ENCODE data around the gene GPC1. TPM values are rescaled to one million over a fixed set of nuclear protein-coding genes. Genes with fewer than 3 reads are reported as not detected.

GPC1 gene
- total RNA-seq, 1 donor from 2014 or later, result 49.9 TPM

DNA sequence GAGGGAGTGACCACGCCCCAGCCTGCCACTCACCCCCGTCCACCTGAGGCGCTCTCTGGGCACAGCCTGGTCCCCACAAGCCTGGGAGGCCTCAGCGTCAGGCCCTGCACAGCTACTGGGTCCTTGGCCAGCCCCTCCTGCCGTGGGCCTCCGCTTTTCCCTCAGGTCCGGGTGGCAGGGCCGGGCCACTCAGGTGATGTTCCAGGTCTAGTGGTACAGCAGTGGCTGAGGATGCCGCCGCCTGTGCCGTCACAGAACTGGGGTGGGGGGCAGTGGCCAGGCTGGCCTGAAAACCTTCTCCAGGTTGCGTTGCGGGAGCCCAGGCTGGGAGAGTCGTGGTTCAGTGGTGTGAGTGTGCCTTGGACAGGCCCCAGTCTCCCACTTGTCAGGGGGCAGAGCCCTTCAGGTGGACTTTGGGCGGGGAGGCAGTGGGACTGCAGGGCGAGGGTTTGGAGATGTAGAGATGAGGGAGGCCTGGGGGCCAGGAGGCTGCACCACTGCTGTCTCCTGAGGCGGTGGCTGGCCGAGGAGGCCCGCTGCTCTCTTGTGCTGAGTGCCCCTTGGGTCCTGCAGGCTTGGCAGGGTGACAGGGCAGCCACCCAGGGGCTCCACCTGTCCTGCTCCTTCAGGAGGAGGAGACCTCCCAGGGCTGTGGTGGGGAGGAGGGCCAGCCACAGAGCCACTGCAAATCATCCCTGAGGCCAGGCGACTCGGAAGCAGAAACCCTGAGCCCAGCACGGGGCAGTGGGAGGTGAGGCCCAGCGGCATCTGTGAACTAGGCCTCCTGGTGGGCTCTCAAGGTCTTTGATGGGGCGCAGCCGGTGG lies 7.6 kb downstream of the GPC1 start:
- DNase-seq (ENCODE audit: low read depth), result no peak

DNA sequence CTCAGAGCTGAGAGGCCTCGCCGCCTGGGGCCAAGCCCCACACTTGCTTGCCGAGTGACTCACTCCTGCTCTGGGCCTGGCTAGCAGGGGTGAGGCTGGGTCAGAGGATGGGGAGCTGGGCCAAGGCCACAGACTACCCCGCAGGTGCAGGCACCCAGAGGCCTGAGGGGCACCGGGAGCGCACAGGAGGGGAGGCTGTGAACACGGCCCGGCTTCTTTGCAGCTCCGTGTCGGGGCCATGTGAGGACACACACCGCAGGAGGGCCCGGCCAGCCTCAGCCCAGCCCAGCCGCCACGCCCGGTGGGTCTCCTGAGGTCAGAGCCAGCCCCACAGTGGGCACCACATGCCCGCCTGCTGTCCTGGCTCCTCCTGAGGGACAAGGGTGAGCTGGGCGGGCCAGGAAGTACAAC lies 8.4 kb downstream of the GPC1 start:
- no peak for DNase-seq (ENCODE audit: low read depth)

DNA sequence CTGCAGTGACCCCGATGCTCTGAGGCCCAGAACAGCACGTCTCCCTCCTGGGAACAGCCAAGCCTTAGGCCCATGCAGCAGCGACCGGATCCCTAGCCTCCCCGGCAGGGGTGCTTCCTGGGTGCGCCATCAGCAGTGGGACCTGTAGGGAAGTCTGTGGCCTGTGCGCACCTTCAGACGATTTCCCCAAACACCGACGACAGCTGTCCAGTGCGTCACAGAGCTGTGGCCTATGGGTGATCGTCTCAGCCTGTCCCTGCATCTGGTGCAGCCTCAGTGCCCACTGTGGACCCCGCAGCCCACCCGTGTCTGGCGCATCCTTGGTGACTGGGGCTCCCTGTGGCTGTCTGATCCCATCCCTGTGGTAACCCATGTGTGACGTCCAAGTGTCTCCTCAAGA lies 9.0 kb downstream of the GPC1 start:
- no peak for DNase-seq (ENCODE audit: low read depth)

DNA sequence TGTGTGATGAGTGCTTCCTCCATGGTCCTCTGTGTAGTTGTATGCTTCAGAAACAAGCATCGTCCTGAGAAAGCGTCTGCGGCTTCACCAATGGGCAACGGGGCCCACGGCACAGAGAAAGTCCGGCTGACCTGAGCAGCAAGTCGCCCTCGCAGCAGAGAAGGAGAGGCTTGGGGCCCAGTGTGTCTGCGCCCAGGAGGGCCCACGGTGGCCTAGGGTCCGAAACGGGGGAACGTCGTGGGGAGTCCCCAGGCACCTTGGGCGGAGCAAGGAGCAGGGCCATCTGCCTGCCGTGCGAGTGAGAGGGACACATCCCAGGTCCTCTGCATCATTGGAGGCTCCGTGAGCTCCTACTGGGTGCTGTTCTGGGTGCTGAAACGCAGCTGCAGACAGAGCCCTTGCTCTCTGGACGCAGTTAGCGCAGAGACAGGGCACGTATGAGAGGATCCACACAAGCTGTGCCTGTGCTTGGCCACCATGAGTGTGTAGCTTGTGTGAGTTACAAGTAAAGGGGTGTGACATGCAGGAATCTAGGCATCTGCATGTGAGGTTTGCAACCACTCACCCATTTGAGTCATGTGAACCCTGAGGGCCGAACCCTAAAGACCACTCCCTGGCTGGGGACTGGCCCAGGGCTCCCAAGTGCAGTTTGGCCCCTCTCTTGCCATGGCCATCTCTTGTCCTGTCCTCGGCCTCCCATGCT lies 10.6 kb downstream of the GPC1 start:
- DNase-seq (ENCODE audit: low read depth), result no peak

DNA sequence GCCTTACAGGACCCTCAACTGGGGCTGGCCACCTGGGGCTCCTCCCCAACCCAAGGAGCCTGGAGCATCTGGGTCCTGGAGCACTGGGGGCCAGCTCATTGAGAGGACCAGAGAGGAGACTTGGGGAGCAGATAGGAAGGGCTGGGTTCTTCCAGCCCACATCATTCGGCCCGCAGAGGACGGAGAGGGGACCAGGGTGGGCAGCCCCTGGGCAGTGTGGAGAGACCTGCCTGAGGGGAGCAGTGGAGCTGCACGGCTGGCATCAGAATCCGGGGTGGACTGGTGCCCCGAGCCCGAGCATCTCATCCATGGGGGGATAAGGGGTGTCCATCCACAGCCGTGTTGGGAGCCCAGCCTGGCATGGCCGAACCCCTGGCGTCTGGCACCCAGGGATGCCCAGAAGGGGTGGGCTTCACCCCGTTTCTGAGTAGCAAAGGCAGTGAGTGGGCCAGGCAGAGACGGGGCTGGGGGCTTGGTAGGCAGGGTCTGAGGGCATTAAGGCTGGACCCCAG lies 11.3 kb downstream of the GPC1 start:
- no peak for DNase-seq (ENCODE audit: low read depth)

DNA sequence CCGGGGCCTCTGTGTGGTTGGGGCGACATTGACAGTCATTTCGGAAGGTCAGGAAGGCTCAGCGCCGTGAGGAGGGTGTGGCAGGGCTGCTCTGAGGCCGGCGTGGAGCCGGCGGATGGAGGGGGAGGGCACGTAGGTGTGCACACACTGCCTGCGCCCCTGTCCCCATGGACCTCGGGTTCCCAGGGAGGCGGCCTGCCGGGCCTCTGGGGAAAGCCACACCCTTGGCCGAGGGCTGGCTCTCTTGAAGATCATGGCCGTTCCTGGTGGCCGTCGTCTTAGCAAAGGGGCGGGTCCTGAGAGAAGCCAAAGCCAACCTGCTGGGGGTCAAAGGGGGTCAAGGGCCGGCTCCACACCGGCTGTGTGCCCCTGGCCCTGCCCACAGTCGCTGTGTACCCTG lies 11.9 kb downstream of the GPC1 start:
- no peak for DNase-seq (ENCODE audit: low read depth)

DNA sequence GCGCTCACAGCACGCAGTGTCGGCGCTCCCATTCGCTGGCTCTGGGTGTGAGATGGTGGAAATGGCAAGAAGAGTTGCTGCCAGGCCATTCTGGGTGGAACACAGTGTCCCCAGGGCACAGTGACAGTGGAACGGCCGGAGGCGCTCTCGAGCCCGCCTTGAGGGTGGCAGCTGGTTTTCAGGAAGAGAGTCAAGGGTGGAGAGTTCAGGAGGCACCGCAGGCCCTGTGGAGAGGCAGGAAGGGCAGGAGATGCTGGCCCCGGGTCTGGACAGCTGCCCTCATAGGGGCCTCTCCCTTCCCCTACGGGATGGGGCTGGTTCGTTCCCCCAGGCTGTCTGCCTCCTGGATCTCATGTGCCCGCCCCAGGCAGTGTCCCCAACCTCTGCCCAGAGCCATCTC lies 12.5 kb downstream of the GPC1 start:
- no peak for DNase-seq (ENCODE audit: low read depth)

DNA sequence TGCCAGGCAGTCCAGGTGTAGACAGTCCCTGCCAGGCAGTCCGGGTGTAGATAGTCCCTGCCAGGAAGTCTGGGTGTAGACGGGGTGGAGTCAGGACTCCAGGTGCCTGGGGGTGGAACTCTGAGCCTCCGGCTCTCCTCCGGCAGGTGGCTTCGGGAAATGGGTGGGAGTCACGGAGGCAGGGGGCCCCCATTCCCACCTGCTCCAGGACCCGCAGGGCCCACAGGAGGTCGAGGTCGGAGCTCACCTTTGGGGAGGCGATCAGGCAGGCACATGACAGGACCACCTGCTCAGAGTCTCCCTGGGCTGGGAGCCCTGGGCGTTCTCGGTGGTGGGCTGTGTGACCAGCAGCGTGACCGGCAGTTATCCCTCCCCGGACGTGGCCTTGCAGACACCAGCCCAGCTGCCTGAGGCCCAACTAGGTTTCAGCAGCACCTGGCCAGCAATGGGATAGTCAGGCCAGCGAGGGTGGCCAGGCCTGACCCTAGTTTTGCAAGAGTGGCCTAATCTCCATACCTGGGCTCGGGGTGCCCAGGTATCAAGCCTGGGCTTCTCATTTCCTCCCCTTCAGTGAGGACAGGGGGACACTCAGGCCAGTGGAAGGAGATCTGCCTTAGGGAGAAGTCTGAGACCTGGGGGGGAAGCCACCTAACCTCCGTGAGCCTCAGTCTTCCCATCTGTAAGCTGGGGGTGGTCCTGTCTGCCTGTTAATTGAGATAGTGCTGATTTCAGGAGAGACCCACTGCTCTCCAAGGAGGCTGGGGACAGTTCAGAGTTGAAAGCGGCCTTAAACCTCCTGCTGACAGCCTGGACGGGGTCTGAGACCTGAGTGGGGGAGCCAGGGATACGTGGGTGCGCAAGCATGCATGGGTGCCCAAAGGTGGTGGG lies 13.2 kb downstream of the GPC1 start:
- DNase-seq (ENCODE audit: low read depth), result no peak

DNA sequence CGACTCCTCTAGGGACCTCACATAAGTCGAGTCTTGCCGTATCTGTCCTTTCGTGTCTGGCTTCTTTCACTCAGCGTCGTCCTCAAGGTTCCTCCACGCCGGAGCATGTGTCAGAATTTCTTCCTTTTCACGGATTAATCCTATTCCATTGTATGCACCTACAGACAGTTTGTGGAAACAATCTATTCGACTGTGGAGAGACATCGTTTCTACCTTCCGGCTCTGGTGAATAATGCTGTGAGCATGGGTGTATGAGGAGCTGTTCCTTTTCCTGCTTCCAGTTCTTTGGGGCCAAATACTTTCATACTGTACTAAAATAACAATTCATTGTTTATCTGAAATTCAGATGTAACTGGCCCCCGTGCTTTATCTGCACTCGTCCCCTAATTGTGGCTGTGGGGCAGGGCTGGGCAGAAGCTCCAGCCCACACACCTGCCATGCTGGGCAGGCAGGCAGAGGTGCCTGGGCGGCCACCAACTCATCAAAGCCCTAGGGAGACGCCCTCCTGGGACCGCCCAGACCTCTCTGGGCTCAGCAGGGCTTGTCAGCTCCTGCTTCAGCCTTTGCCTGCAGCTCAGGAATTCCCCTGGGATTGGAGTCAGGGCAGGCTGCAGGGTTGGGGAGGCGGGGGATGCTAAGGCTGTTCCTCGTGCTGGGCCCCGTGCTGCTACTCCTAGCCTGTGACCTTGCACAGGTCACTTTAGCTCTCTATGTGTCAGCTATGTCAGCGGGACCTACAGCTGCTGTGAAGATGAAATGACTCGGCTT lies 14.5 kb downstream of the GPC1 start:
- DNase-seq (ENCODE audit: low read depth), result no peak

DNA sequence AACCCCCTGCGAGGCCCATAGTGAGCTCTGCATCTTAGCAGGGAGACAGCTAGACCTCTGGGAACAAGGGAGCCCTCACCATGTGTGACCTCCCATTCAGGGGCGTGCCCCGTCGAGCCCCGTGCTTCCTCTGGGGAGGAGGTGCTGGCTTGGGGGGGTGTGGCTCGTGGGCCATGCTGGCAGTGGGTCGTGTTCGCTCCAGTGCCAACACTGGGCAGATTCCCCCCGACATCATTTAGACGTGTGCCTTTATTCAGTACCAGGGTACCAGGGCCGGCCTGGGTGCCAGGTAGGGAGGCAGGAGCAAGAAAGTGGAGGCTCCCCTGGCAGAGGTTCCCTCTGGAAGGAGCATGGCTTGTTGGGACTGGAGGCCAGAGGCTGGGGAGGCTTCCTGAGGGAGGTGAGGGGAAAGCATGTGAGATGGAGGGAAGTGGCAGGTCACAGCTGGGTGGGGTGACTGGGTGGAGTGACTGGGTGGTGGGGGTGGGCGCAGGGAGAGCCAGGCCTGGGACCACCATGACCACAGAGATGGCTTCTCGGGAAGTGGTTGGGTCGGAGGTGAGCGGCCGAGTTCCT lies 15.2 kb downstream of the GPC1 start:
- no peak for DNase-seq (ENCODE audit: low read depth)

DNA sequence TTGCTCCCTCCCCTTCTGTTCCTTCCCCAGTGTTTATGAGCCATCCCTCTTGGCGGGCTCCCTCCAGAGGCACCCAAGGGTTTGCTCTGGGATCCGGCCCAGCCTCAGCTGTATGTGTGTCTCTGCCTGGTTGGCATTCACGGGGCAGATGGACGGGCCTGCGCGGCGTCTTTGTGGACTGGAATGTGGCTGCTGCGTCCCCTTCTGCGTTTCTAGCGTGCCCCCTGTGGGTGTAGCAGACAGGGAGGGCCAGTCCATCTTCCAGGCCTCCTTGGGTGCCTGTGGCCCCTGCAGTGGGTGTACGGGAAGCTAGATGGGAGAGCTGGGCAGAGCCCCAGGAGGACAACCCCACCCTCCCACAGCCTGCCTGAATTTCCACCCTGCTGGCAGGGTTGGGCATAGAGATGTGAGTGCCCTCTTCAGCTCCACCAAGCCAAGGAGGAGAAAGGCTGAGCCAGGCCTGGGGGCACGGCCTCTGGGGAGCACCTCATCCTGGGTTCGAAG lies 15.7 kb downstream of the GPC1 start:
- no peak for DNase-seq (ENCODE audit: low read depth)

DNA sequence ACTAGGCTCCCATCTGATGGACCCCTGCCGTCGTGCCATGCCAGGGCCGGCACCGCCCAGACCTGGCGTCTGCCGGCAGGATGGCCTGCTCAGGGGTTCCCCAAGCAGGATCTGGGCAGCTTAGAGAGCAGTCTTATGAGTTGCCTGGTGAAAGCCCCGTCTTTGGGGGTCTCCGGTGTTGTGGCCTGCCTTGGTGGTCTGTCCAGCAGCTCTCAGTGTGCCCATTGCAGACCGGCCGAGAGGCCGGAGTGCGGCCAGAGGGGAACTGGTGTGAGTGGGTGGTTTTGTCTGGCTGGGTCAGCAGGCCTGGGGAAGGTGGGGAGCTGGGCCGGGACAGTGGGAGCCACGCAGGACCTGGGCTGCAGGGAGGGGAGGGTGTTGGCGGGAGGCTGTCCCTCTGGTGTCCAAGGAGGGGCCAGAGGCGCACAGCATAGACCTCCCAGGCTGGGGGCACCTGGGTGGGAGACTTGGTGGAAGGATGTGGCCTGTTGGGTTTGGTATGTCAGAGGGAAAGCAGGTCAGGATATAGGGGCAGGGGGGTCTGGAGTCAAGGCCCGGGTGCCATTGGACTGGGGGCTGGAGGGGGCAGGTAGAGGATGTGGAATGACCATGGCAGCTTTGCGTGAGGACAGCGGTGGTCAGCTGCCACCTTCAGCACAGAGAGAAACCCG lies 16.5 kb downstream of the GPC1 start:
- no peak for DNase-seq (ENCODE audit: low read depth)

DNA sequence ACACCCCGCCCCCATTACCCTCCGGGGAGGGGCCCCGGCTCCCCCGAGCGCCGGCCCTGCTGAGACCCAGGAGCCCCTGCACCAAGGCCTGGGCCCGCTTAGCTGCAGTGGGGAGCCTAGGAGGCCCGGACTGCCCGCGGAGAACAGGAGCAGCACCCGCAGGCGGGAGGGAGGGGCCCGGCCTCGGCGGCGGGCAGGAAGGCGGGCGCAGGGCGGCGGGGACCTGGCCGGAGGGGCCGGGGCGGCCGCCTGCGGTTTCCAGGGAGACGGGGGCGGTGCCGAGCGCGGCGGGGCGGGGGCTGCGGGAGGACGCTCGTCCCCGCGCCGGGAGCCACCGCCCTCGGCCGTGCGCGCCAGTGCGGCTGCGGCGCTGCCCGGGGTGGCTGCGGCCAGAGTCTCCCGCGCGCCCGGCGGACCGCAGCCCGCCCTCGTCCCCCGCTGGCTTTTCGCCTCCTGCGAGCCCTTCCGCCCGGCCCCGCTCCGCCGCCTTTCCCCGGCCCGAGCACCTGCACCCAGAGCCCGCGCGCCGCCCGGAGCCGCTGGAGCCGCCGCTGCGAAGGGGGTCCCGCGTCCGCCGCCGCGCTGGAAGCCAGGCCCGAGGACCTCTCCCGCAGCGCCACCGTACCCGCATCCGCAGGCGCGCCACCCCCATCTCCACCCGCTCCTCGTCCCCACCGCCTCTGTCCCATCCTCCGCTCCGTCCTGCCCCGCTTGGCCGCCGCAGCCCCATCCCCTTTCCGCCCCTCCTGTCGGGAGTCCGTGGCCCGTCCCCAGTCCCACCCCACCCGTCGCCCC lies 17.2 kb downstream of the GPC1 start:
- DNase-seq (ENCODE audit: low read depth), result no peak

DNA sequence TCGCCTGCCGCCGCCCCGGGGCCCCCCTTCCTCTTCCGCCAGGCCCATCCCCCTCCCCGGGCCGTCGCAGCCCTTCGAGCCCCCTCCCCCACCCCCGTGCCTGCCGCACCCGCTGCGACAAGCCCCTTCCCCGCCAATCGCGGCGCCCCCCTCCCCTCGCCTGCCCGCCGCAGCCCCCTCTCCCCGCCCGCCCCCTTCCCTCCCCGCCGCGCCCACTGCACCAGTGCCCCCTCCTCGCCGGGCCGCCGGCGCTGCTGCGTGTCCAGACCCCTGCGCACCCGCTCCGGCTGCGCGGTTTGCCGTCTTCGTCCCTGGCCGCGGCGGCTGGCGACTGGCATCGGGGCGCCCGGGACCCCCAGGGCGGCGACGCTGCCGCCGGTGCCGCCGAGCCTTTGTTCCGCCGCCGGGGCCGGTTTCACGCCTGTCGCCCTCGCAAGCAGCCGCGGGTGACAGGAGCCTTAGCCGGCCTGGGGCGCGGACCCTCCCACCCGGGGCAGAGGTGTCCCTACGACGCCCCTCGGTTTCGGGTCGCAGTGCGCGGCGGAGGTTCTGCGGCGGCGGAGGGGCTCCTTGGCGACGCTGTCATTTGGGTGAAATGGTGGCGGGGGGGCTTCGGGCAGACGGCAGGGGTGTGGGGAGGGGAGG lies 18.1 kb downstream of the GPC1 start:
- DNase-seq (ENCODE audit: low read depth), result no peak

DNA sequence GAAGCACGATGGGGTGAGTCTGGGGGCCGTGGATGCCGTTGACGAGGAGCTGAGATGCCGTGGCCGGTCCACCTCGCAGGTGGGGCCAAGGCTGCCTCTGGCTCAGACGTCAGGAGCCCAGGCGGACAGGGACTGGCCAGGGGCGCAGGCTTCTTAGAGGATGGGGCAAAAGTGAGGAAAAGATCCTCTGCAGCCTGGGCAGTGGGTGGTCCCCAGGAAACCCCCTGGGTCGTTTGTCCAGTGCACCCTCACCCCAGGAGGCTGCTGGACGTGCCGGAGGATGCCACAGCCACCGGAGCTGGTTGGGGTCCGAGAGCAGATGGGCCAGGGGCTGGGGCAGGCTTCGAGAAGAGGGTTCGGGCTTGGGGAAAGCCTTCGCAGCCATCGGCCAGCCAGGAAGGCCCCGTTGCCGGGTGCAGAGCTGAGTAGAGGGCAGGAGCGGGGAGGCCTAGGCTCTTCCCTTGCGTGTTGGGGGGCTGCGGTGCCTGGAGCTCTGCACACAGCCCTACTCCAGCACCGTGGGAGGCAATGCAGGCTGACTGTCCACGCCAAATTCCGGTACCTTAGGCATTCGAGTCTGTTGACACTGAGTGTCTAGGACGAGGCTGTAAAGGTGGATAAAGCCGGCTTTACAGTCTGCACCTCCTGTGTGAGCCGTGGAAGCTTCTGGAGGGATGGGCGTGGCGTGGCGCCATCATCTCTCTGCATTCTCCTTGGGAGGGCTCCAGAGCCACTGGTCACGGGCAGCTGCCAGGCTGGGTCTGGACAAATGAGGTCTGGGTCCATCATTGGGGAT lies 18.8 kb downstream of the GPC1 start:
- DNase-seq (ENCODE audit: low read depth), result no peak

DNA sequence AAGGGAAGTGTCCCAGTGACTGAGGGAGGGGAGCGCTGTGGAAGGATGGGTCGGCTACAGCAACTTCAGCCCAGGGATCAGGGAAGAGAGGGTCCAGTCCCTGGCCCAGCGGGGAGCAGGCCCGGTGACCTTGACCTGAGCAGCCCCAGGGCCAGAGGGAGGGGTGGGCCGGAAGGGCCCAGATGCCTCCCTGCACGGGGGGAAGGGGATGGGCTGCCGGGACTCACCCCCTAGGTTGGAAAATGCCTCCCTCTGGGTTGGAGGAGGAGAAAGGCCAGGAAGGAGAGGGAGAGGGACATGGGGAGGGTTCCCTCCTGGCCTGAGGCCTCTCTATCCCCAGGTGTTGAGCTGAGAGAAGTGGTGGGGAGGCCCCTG lies 19.8 kb downstream of the GPC1 start:
- no peak for DNase-seq (ENCODE audit: low read depth)

DNA sequence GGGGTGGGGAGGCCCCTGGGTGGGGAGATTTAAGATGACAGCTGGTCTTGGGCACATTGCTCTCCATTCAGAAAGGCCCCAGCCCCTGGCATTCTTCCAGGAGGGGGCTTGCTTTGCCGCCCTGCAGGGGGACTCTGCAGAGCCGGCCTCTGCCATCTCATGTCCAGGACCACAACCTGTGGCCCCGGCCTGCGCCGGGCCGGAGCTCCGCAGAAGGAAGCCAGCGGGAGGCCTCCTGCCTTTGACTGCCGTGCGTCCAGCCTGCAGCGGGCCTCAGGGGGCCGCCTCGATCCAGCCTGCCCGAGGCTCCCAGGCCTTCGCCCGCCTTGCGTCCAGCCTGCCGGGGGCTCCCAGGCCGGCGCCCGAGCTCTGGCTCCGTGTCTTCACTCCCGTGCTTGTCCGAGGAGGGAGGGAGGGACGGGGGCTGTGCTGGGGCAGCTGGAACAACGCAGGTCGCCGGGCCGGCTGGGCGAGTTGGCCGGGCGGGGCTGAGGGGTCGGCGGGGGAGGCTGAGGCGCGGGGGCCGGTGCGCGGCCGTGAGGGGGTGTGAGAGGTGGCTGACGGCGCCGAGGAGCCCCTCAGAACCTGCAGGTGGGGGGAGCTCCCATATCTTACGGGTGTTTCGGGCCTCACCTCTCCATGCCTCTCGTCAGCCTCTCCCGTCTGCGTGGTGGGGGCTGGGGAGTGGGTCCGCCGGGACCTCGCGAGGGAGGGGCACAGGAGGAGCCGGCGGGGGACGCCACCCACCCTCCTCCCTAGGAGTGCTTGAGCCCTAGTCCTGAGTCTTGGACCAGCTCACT lies 20.4 kb downstream of the GPC1 start:
- no peak for DNase-seq (ENCODE audit: low read depth)
